Mucosa of gallbladder (tissue), 1 donor: ENCODE measurements around the gene CEP170. TPM values are rescaled to one million over a fixed set of nuclear protein-coding genes. Genes with fewer than 3 reads are reported as not detected.
"Not testable (repeated sequence)": the region's sequence is repeated elsewhere in the genome, so short reads cannot be mapped to it uniquely, and the experiment has no call there.

Source experiments
- DNase-seq: peaks from one replicate; pipeline ENCODE4 v3.0.0-alpha.2; 2020; ENCODE audit warnings: low spot score
- total RNA-seq: library from RNA; stranded (reverse); gene quantifications from one replicate; pipeline ENCODE4 v1.2.1, GENCODE V29; 2021
- donor health status: DM: no; HTN: no; CAD: no.

CEP170 gene
- total RNA-seq, 1 donor from 2014 or later, result 38.9 TPM

GRCh38 chr1:243234978-243235647, 20.0 kb downstream of the CEP170 start:
- DNase-seq, result no peak

- DNase-seq, result no peak
These were observed 21.2 kb downstream of the CEP170 start for GRCh38 chr1:243233908-243234307.

- no peak for DNase-seq
These were observed 24.2 kb downstream of the CEP170 start for GRCh38 chr1:243230914-243231313.

- DNase-seq, result no peak
These were observed 25.6 kb downstream of the CEP170 start for GRCh38 chr1:243229526-243229925.

GRCh38 chr1:243227622-243228021, 27.5 kb downstream of the CEP170 start:
- no peak for DNase-seq

GRCh38 chr1:243218059-243218458, 37.0 kb downstream of the CEP170 start:
- DNase-seq, result no peak

GRCh38 chr1:243217349-243217748, 37.7 kb downstream of the CEP170 start:
- no peak for DNase-seq

GRCh38 chr1:243216741-243217140, 38.3 kb downstream of the CEP170 start:
- DNase-seq, result no peak

- not testable (repeated sequence) for DNase-seq
These were observed 39.7 kb downstream of the CEP170 start for GRCh38 chr1:243215276-243215875.

GRCh38 chr1:243213045-243213787, 41.9 kb downstream of the CEP170 start:
- no peak for DNase-seq

- DNase-seq, result not testable (repeated sequence)
These were observed 43.1 kb downstream of the CEP170 start for GRCh38 chr1:243211984-243212383.

- DNase-seq, result not testable (repeated sequence)
These were observed 50.0 kb downstream of the CEP170 start for GRCh38 chr1:243205026-243205501.

- DNase-seq, result not testable (repeated sequence)
These were observed 50.7 kb downstream of the CEP170 start for GRCh38 chr1:243204336-243204735.

GRCh38 chr1:243203196-243203595, 51.9 kb downstream of the CEP170 start:
- DNase-seq, result not testable (repeated sequence)

GRCh38 chr1:243201316-243201715, 53.8 kb downstream of the CEP170 start:
- DNase-seq, result not testable (repeated sequence)

GRCh38 chr1:243197524-243197923, 57.6 kb downstream of the CEP170 start:
- DNase-seq, result not testable (repeated sequence)

- DNase-seq, result not testable (repeated sequence)
These were observed 61.8 kb downstream of the CEP170 start for GRCh38 chr1:243193330-243193729.

- not testable (repeated sequence) for DNase-seq
These were observed 68.7 kb downstream of the CEP170 start for GRCh38 chr1:243186201-243186995.

- DNase-seq, result not testable (repeated sequence)
These were observed 70.3 kb downstream of the CEP170 start for GRCh38 chr1:243184787-243185186.

- DNase-seq, result not testable (repeated sequence)
These were observed 71.4 kb downstream of the CEP170 start for GRCh38 chr1:243183661-243184060.

- not testable (repeated sequence) for DNase-seq
These were observed 71.9 kb downstream of the CEP170 start for GRCh38 chr1:243183176-243183575.

- no peak for DNase-seq
These were observed 75.4 kb downstream of the CEP170 start for GRCh38 chr1:243179720-243180119.
